Measurements from ENCODE around the gene SLC9B1. TPM values are rescaled to one million over a fixed set of nuclear protein-coding genes. Genes with fewer than 3 reads are reported as not detected.

Gene SLC9B1
- total and polyA plus RNA-seq, 2 of the 13 experiments (the other 11 are each of a cell fraction or from before 2014, with no cell fraction given), result 0.17 to 0.20 TPM

DNA sequence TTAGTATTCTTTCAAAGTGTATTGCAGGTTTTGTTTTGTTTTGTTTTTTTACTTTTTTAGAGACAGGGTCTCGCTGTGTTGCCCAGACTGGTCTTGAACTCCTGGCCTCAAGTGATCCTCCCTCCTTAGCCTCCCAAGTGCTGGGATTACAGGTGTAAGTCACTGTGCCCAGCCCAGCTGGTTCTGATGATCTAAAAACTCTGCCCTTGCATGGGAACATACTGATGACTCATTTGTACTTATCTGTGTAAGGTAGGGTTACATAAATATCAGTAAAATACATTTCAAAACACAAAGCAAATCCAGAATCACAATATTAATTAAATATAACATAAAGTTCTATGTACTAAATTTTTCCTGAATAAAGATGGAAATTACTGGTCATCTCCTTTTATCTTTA, 7.4 kb upstream of the SLC9B1 start:
- intact Hi-C loops (cut with micrococcal nuclease; ENCODE audit: unreplicated experiment), result no loop called here
- TF ChIP-seq KDM1A (CRISPR knock-in tag; IDR thresholded peaks at IDR 0.05), result no peak
- TF ChIP-seq SMAD3 (CRISPR knock-in tag; IDR thresholded peaks at IDR 0.05), result no peak
- TF ChIP-seq YY1 (IDR thresholded peaks at IDR 0.05; ENCODE audit: insufficient read depth, insufficient replicate concordance, low read depth, low read length), result no peak
- TF ChIP-seq, protein P1, sequence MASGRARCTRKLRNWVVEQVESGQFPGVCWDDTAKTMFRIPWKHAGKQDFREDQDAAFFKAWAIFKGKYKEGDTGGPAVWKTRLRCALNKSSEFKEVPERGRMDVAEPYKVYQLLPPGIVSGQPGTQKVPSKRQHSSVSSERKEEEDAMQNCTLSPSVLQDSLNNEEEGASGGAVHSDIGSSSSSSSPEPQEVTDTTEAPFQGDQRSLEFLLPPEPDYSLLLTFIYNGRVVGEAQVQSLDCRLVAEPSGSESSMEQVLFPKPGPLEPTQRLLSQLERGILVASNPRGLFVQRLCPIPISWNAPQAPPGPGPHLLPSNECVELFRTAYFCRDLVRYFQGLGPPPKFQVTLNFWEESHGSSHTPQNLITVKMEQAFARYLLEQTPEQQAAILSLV (CRISPR knock-in tag; IDR thresholded peaks at IDR 0.05; ENCODE audit: borderline replicate concordance), result no peak
- TF ChIP-seq SATB2 (CRISPR knock-in tag; IDR thresholded peaks at IDR 0.05), result no peak
- TF ChIP-seq SALL2 (CRISPR knock-in tag; IDR thresholded peaks at IDR 0.05), result no peak
- TF ChIP-seq, protein P2, sequence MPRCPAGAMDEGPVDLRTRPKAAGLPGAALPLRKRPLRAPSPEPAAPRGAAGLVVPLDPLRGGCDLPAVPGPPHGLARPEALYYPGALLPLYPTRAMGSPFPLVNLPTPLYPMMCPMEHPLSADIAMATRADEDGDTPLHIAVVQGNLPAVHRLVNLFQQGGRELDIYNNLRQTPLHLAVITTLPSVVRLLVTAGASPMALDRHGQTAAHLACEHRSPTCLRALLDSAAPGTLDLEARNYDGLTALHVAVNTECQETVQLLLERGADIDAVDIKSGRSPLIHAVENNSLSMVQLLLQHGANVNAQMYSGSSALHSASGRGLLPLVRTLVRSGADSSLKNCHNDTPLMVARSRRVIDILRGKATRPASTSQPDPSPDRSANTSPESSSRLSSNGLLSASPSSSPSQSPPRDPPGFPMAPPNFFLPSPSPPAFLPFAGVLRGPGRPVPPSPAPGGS (CRISPR knock-in tag; IDR thresholded peaks at IDR 0.05), result no peak
- no peak for TF ChIP-seq NR2C2 (CRISPR knock-in tag; IDR thresholded peaks at IDR 0.05; ENCODE audit: borderline replicate concordance)
- no peak for TF ChIP-seq MYNN (CRISPR knock-in tag; IDR thresholded peaks at IDR 0.05; ENCODE audit: low read depth)
- TF ChIP-seq, protein P3, sequence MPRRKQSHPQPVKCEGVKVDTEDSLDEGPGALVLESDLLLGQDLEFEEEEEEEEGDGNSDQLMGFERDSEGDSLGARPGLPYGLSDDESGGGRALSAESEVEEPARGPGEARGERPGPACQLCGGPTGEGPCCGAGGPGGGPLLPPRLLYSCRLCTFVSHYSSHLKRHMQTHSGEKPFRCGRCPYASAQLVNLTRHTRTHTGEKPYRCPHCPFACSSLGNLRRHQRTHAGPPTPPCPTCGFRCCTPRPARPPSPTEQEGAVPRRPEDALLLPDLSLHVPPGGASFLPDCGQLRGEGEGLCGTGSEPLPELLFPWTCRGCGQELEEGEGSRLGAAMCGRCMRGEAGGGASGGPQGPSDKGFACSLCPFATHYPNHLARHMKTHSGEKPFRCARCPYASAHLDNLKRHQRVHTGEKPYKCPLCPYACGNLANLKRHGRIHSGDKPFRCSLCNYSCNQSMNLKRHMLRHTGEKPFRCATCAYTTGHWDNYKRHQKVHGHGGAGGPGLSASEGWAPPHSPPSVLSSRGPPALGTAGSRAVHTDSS (CRISPR knock-in tag; conservative IDR thresholded peaks at IDR 0.05), result no peak
- no peak for TF ChIP-seq PHF20 (CRISPR knock-in tag; IDR thresholded peaks at IDR 0.05)
- no peak for TF ChIP-seq ZSCAN30 (CRISPR knock-in tag; IDR thresholded peaks at IDR 0.05)
- TF ChIP-seq, protein P4, sequence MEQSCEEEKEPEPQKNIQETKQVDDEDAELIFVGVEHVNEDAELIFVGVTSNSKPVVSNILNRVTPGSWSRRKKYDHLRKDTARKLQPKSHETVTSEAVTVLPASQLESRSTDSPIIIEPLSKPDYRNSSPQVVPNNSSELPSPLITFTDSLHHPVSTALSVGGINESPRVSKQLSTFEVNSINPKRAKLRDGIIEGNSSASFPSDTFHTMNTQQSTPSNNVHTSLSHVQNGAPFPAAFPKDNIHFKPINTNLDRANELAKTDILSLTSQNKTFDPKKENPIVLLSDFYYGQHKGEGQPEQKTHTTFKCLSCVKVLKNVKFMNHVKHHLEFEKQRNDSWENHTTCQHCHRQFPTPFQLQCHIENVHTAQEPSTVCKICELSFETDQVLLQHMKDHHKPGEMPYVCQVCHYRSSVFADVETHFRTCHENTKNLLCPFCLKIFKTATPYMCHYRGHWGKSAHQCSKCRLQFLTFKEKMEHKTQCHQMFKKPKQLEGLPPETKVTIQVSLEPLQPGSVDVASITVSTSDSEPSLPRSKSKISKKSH (CRISPR knock-in tag; IDR thresholded peaks at IDR 0.05; ENCODE audit: borderline replicate concordance), result no peak
- no peak for TF ChIP-seq ZBTB20 (CRISPR knock-in tag; IDR thresholded peaks at IDR 0.05; ENCODE audit: borderline replicate concordance, low read depth)
- TF ChIP-seq, protein P5, sequence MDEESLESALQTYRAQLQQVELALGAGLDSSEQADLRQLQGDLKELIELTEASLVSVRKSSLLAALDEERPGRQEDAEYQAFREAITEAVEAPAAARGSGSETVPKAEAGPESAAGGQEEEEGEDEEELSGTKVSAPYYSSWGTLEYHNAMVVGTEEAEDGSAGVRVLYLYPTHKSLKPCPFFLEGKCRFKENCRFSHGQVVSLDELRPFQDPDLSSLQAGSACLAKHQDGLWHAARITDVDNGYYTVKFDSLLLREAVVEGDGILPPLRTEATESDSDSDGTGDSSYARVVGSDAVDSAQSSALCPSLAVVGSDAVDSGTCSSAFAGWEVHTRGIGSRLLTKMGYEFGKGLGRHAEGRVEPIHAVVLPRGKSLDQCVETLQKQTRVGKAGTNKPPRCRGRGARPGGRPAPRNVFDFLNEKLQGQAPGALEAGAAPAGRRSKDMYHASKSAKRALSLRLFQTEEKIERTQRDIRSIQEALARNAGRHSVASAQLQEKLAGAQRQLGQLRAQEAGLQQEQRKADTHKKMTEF (CRISPR knock-in tag; IDR thresholded peaks at IDR 0.05), result no peak
- no peak for TF ChIP-seq NPAS2 (CRISPR knock-in tag; IDR thresholded peaks at IDR 0.05; ENCODE audit: borderline replicate concordance)

More for the DNA sequence above, 7.4 kb upstream of the SLC9B1 start:
- peaks cover 1 to 24% of the 10 kb centered on the region in 2 experiments; a peak in 3 of 5 replicates for H3K36me3 ChIP-seq (replicated peaks in 1 of 2; ENCODE audit: control insufficient read depth in 1 of 2, insufficient read depth in 2 of 2, low read length in 2 of 2)
- BruUV-seq (replicated peaks), result no TSS peak
- no peak overlapping the region for H2AFZ ChIP-seq (ENCODE audit: low read length)
- in situ Hi-C loops (cut with HindIII; ENCODE audit: extremely low pct_ligation_motif_present, low pct_unique_long_range_greater_than_20kb), result no loop called here
- no peaks in the 10 kb centered on the region for H3K79me2 ChIP-seq (ENCODE audit: insufficient read depth, low read length)
- H3K4me2 ChIP-seq (ENCODE audit: low read depth, low read length), result no peak overlapping the region
- no peak overlapping the region for H3K4me3 ChIP-seq (replicated peaks in 1 of 3; ENCODE audit: insufficient read depth in 1 of 3, low read depth in 2 of 3, low read length in 3 of 3)
- FAIRE-seq (no peak), DNase-seq (ENCODE audit: low spot score) (no peak), ATAC-seq (no peak)
- ChIA-PET CTCF (ENCODE audit: low intra/inter-chr PET ratio, low total read pairs) (no interaction called here), POLR2A (no interaction called here)
- no peak overlapping the region for H3K9ac ChIP-seq (ENCODE audit: insufficient read depth, low read depth, low read length)
- H3K9me3 ChIP-seq (ENCODE audit: low read length), result no peaks in the 10 kb centered on the region
- H3K27ac ChIP-seq (ENCODE audit: extremely low read length, insufficient read depth, low read length), result no peak overlapping the region
- WGBS (ENCODE audit: low lambda C conversion rate), result 98% methylated on average over 1 of the region's 1 CpG
- no peaks in the 10 kb centered on the region for H3K27me3 ChIP-seq (ENCODE audit: control insufficient read depth in 1 of 2, insufficient read depth in 2 of 2, low read length in 2 of 2)
- H4K20me1 ChIP-seq (ENCODE audit: insufficient read depth, low read length), result no peaks in the 10 kb centered on the region
- H3K4me1 ChIP-seq (ENCODE audit: insufficient read depth, low read length), result no peaks in the 10 kb centered on the region
